IPS-15b (cell line): ENCODE data around the gene N4BP2L2.

Experiments
- H3K27me3 ChIP-seq: one replicate; pipeline ENCODE4 v1.6.1; 2013; ENCODE audit warnings: low read length; ENCODE audit not compliant: control insufficient read depth, insufficient read depth
- H3K36me3 ChIP-seq: one replicate; pipeline ENCODE4 v1.6.1; 2013; ENCODE audit warnings: low read length; ENCODE audit not compliant: control insufficient read depth, insufficient read depth
- H3K4me1 ChIP-seq: one replicate; pipeline ENCODE4 v1.6.1; 2013; ENCODE audit warnings: mild to moderate bottlenecking, low read length; ENCODE audit not compliant: control insufficient read depth, insufficient read depth
- H3K4me3 ChIP-seq: one replicate; pipeline ENCODE4 v1.5.1; 2013; ENCODE audit warnings: low read depth, low read length
- H3K9ac ChIP-seq: one replicate; pipeline ENCODE4 v1.6.1; 2013; ENCODE audit warnings: low read depth, mild to moderate bottlenecking, low read length
- H3K9me3 ChIP-seq: one replicate; pipeline ENCODE4 v1.6.1; 2013; ENCODE audit warnings: mild to moderate bottlenecking, low read length; ENCODE audit not compliant: control insufficient read depth, insufficient read depth

Gene N4BP2L2

DNA sequence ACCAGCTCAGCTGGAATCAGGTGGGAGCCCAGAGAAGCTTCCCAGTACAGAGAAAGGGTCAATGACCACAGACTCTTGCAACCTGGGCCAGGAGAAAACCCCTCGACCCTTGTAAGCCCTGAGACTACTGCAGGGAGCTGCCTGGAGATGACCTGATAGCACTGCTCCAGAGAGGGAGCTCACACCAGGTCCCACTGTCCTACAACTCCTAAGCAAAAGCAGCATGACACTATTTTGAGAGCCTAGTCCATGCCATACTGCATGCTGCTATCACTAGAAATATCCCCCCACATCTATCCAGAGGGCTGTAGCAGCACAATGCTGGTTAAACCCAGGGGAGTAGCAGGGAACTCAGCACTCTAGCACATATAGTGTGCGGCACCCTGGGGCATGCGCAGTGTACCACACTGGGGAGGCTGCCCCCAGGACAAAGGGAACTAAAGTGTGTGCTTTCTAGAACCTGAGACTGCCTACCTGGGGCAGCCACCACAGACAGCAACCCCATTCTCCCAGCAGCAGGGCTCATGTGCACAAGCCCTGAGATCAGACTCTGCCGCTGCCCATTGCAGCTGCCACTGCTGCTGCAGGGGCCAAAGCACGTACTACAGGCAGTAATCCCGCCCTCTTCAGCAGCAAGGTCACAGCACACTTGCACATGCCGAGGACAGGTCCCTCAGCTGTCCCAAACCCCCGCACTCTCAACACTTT is 83.6 kb downstream of the N4BP2L2 start:
- Histone ChIP-seq H3K9ac (no peak overlapping the region), H3K9me3 (no peaks in the 10 kb centered on the region), H3K36me3 (no peaks in the 10 kb centered on the region), H3K4me1 (no peaks in the 10 kb centered on the region), H3K27me3 (no peaks in the 10 kb centered on the region), H3K4me3 (no peak overlapping the region)

DNA sequence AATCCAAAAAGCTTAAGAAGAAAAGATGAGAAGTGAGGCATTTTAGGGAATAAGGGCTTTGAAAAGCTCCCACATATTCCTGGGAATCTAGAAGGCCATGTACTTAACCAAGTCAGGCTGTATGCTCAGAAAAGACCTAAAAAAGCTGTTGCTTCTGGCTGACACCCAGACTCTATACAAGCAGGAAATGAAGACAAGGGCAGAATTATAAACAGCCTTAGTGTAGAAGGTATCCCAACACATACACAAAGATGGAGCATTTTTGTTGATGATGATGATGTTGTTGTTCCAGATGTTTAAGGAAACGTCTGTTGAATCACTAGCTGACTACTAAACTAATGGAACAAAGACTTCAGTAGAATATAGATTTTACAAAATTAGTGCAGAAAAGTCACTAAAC is 84.6 kb downstream of the N4BP2L2 start:
- H3K9me3 ChIP-seq: no peaks in the 10 kb centered on the region
- H3K4me3 ChIP-seq: no peak overlapping the region
- no peaks in the 10 kb centered on the region for H3K27me3 ChIP-seq
- H3K9ac ChIP-seq: no peak overlapping the region
- H3K4me1 ChIP-seq: no peaks in the 10 kb centered on the region
- H3K36me3 ChIP-seq: no peaks in the 10 kb centered on the region

DNA sequence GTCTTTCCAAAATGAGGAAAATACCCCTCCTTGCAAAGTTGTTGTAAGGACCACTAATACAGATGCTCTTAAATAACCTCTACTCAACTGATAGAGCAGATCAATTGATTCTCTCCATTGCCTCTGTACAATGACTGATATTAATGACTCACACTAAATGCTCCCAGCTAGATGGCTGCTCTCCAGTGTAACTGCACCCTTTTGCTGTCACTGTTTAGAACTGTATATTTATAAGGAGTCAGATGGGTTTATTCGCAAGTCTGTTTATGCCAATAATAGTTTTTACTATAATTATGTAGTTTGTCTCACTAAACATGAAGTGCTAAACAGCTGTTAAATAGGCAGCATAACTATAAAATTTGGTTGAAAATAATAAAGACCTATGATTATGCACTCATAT is 89.6 kb downstream of the N4BP2L2 start:
- Histone ChIP-seq H3K27me3 (no peaks in the 10 kb centered on the region), H3K36me3 (no peaks in the 10 kb centered on the region), H3K9me3 (no peaks in the 10 kb centered on the region), H3K9ac (no peak overlapping the region), H3K4me3 (no peak overlapping the region), H3K4me1 (no peaks in the 10 kb centered on the region)

DNA sequence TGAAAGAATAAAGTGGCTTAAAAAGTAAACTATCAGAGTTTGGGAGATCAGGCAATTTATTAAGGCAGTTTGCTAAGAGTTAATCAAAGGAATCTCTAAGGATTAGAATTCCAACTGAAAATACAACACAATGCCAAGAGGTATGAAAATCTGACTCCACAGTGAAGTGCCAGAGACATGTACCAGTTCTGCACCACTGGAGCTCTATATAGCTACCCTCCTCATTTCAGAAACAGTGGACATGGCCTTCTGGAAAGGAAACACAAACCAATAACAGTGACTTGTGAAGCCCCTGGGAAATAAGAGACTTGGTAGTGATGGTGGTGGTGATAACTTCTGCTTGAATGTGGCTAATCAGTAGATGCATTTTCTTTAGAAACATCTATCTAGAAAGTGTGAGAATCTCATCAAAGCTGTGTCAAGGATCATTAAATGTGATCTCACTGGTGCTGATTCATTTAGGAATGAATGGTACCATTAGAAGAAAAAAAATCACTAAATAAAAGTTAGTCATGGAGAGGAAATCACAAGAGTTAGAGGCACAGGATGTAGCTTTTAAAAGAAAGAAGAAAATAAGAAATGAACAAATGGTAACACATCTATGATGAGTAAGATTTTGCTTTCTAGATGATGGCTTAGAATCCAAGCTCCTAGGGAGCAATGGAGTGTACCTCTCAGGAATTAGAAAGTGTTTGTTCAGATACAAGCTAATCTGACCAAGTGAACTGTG is 90.5 kb downstream of the N4BP2L2 start:
- H3K9me3 ChIP-seq: no peaks in the 10 kb centered on the region
- no peaks in the 10 kb centered on the region for H3K4me1 ChIP-seq
- H3K36me3 ChIP-seq: no peaks in the 10 kb centered on the region
- H3K27me3 ChIP-seq: no peaks in the 10 kb centered on the region
- H3K9ac ChIP-seq: no peak overlapping the region
- no peak overlapping the region for H3K4me3 ChIP-seq

DNA sequence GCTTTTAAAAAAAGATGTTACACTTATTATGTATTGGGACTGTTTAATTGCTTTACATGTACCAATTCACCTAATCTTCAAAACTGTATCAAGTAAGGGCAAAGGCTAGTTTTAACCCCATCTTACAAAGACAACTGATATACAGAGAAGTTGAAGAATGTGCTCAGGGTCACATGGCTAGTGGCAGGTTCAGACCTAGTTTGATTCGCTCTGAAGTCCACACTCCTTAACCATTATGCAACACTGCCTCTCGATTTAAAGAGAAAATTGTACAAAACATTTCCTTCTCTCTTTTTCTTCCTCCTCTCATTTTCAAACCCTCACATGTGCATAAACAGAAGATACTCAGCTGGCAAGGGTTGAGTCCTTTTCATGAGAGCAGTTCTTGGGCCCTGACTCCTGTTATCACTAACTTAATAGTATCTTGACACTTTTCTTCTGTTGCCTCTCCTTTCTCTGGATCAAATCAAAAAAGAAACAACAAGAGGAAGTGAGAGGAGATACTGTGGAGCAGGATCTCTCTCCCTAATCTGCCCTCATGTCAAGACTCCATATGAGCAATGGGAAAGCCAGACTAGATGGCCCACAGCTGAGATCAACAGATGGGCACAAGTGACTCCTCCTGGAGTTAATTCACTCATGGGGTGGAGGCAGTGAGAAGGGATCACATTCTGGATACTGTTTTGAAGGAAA is 91.7 kb downstream of the N4BP2L2 start:
- no peaks in the 10 kb centered on the region for H3K36me3 ChIP-seq
- H3K27me3 ChIP-seq: no peaks in the 10 kb centered on the region
- H3K4me1 ChIP-seq: no peaks in the 10 kb centered on the region
- H3K9ac ChIP-seq: no peak overlapping the region
- H3K4me3 ChIP-seq: no peak overlapping the region
- H3K9me3 ChIP-seq: no peaks in the 10 kb centered on the region

DNA sequence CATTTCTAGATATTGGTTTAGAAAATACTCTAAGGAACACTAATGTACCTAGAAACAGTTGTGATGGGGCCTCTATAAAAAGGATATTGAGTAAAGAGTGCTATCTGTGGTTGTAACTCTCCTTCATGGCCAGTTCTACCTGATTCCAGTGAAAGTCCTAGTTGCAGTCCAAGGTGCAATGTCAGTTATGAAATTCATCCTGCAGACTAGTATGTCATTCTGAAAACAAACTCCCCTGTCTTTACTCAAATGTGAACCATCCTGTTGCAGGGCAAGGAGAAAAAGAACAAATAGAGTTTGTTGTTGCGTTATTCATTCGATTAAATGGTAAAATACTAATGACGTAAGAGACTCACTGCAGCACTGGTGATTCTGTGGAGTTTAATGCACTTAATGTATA is 92.4 kb downstream of the N4BP2L2 start:
- no peaks in the 10 kb centered on the region for H3K4me1 ChIP-seq
- no peak overlapping the region for H3K4me3 ChIP-seq
- H3K9me3 ChIP-seq: no peaks in the 10 kb centered on the region
- H3K9ac ChIP-seq: no peak overlapping the region
- no peaks in the 10 kb centered on the region for H3K36me3 ChIP-seq
- H3K27me3 ChIP-seq: no peaks in the 10 kb centered on the region

DNA sequence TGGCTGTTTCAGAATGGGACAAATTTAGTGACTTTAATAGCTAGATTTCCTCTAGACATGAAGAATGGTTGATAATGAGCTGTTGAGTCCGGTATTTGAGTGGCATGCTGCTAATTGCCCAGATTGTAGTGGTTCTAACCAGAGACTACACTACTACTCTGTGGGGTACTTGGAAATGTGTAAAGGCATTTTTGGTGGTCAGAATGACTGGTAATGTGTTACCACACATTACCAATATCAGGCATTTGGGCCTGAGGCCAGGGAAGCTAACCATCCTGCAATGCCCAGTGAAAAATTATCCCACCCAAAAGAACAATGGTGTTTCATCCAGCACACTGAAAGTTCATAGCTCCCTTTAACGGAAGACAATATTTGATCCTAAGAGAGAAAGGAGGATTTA is 93.1 kb downstream of the N4BP2L2 start:
- Histone ChIP-seq H3K36me3 (no peaks in the 10 kb centered on the region), H3K9ac (no peak overlapping the region), H3K9me3 (no peaks in the 10 kb centered on the region), H3K4me3 (no peak overlapping the region), H3K4me1 (no peaks in the 10 kb centered on the region), H3K27me3 (no peaks in the 10 kb centered on the region)

DNA sequence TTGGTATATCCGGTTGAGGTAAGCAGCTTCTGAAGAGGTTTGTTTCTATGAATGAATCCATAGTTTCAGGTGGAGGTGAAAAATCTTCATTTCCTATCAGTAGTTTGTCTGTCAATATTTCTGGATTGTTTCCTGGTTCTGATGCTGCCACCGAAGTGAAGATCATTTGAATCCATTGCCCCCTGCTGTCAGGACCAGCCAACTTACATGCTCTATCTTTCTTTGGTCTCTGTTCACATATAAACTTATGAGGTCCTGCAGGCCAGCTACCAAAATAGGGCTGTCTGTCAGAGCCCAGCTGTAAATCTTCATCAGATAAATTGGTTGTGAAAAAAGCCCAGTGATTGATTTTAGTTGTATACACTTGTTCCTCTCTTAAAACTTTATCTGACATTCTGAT is 95.5 kb downstream of the N4BP2L2 start:
- Histone ChIP-seq H3K4me1 (no peaks in the 10 kb centered on the region), H3K9me3 (no peaks in the 10 kb centered on the region), H3K4me3 (no peak overlapping the region), H3K36me3 (no peaks in the 10 kb centered on the region), H3K27me3 (no peaks in the 10 kb centered on the region), H3K9ac (no peak overlapping the region)

DNA sequence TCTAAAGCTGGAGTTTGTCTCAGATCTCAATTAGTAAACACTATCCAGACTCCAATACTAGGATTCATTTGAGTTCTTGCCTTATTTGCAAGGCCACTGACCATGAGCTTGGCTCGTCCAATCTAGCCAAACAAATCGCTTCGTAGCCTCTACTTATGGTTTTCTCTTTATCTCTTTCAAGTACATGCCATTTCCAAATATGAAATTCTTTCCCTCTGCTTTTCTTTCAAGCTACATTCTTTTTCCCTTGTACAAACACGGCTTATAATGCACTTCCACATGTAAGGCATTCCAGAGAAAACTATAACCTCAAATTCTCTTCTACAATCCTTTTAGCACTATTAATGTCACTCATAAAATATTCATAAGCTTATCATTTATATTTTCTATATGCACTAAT is 99.7 kb downstream of the N4BP2L2 start:
- Histone ChIP-seq H3K36me3 (no peaks in the 10 kb centered on the region), H3K9me3 (no peaks in the 10 kb centered on the region), H3K4me1 (no peaks in the 10 kb centered on the region), H3K4me3 (no peak overlapping the region), H3K27me3 (no peaks in the 10 kb centered on the region), H3K9ac (no peak overlapping the region)

DNA sequence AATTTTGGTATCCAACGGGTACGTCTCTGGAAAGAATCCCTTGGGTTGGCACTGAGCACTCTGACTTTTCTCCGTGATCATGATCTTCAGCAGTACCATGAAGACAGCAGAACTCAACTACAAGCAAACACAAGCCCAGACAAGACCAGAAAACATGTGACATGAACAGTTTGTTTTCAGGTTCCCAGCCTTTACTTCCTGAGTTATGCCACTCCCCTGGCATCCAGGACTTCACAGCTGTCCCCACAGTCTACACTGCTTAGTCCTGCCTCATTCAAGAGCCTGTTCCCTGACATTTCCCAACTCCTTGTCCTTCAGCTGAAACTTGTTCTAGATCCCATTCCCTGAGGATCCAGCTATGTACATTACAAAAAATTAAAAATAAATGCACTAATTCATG is 105.7 kb downstream of the N4BP2L2 start:
- Histone ChIP-seq H3K4me3 (no peak overlapping the region), H3K9me3 (no peaks in the 10 kb centered on the region), H3K9ac (no peak overlapping the region), H3K27me3 (no peaks in the 10 kb centered on the region), H3K4me1 (peaks cover 2% of the 10 kb centered on the region), H3K36me3 (no peaks in the 10 kb centered on the region)

DNA sequence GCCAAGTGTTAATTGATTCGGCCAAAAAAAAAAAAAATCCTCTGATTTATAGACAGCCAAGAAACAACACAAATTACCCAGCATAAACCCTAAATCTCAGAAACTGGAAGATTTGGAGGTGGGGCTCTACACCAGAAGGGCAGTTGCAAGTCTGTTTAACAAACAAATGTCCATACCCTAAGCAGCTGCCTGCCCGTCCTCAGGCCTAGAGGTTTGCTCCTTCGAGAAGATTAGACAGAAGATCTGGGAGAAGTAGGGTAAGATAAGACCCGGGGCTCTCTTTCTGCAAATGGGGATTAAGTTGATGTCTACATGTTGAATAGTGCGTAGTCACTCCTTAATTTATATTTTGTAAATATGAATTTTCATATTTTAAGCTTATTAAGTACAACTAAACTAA is 107.2 kb downstream of the N4BP2L2 start:
- H3K9ac ChIP-seq: no peak overlapping the region
- H3K36me3 ChIP-seq: no peaks in the 10 kb centered on the region
- peaks cover 5% of the 10 kb centered on the region for H3K4me1 ChIP-seq
- no peak overlapping the region for H3K4me3 ChIP-seq
- H3K27me3 ChIP-seq: peaks cover 5% of the 10 kb centered on the region
- no peaks in the 10 kb centered on the region for H3K9me3 ChIP-seq
